HUES64 (cell line): ENCODE results near the gene COL13A1.

ENCODE experiments used
- H3K27ac ChIP-seq: 2 replicates; pipeline ENCODE4 v1.7.0; 2013; ENCODE audit warnings: low read depth, low read length, inconsistent platforms
- H3K27me3 ChIP-seq: 2 replicates; pipeline ENCODE4 v1.6.1; 2013; ENCODE audit warnings: mild to moderate bottlenecking, low read length; ENCODE audit not compliant: insufficient read depth
- H3K36me3 ChIP-seq: 2 replicates; pipeline ENCODE4 v1.6.1; 2013; ENCODE audit warnings: mild to moderate bottlenecking, low read length; ENCODE audit not compliant: insufficient read depth
- H3K4me1 ChIP-seq: 2 replicates; pipeline ENCODE4 v1.6.1; 2013; ENCODE audit warnings: mild to moderate bottlenecking, low read length, moderate library complexity; ENCODE audit not compliant: insufficient read depth
- H3K4me3 ChIP-seq: 2 replicates; pipeline ENCODE4 v1.5.1; 2013; ENCODE audit warnings: mild to moderate bottlenecking, low read length, moderate library complexity
- H3K9ac ChIP-seq: 2 replicates; pipeline ENCODE4 v1.6.1; 2013; ENCODE audit warnings: mild to moderate bottlenecking, low read depth, low read length
- H3K9me3 ChIP-seq: 2 replicates; pipeline ENCODE4 v1.6.1; 2013; ENCODE audit warnings: low read depth, low read length; ENCODE audit not compliant: insufficient read depth
- WGBS: fragments of 150-250, 120-280 bp; methylation state at CpG from one replicate; pipeline ENCODE4 v1.1.7; 2013; ENCODE audit warnings: missing lambda C conversion rate; 5-methylcytosine and 5-hydroxymethylcytosine counted together

Gene COL13A1

DNA sequence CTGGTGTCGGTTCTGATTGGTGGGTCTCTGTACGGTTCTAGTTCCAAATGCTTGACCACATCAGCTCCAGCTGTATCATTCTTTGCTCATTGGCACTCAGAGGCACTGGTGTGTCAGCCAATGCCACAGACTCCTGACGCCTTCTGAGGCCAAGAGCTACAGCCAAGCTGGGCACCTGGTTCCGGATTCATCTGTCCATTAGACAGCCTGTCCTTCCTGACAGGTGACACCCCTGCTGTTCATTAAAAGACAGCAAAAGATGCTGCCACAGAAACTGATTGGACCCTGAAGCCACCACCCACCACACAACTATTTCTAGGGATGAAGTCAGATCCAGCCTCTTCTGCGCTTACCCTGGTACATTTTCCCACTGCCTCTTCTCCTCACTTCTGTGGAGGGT, 35.6 kb downstream of the COL13A1 start:
- no peaks in the 10 kb centered on the region for H3K27me3 ChIP-seq
- no peak overlapping the region for H3K4me3 ChIP-seq
- WGBS: 96% methylated on average over 5 of the region's 5 CpGs

DNA sequence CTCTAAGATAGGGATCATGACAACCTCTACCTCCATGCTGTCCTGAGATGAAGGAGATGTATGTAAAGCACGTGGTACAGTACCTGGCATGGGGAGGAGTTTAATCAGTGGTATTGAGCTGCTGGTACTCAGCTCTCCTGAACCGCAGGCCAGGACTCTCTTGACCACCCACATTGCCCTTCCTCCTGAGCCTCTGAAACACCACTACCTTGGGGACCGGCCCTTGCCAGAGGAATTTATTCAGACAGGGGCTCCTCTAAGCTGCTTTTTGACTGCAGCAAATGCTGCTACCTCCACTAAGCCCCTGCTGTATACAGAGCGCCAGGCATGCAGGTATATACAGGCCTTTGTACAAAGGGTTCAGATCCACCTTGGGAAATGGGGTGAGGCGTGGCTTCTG, 36.7 kb downstream of the COL13A1 start:
- 88% methylated on average over 4 of the region's 5 CpGs for WGBS
- H3K4me3 ChIP-seq: no peak overlapping the region
- no peaks in the 10 kb centered on the region for H3K27me3 ChIP-seq

More for the DNA sequence above, 35.6 kb downstream of the COL13A1 start:
- Histone ChIP-seq H3K27ac (no peak overlapping the region), H3K36me3 (no peaks in the 10 kb centered on the region), H3K9me3 (no peaks in the 10 kb centered on the region), H3K4me1 (peaks cover 15% of the 10 kb centered on the region), H3K9ac (no peak overlapping the region)

GRCh38 chr10:69838853-69839252, 37.1 kb downstream of the COL13A1 start:
- Histone ChIP-seq H3K4me1 (peaks cover 15% of the 10 kb centered on the region), H3K27ac (no peak overlapping the region), H3K4me3 (no peak overlapping the region), H3K36me3 (no peaks in the 10 kb centered on the region), H3K9me3 (no peaks in the 10 kb centered on the region), H3K9ac (no peak overlapping the region), H3K27me3 (no peaks in the 10 kb centered on the region)
- 72% methylated on average over 11 of the region's 11 CpGs for WGBS

More for the DNA sequence above, 36.7 kb downstream of the COL13A1 start:
- Histone ChIP-seq H3K9ac (no peak overlapping the region), H3K4me1 (peaks cover 15% of the 10 kb centered on the region), H3K36me3 (no peaks in the 10 kb centered on the region), H3K9me3 (no peaks in the 10 kb centered on the region), H3K27ac (no peak overlapping the region)

- H3K9ac ChIP-seq: no peak overlapping the region
- no peak overlapping the region for H3K27ac ChIP-seq
- WGBS: 78% methylated on average over 17 of the region's 17 CpGs
- no peaks in the 10 kb centered on the region for H3K27me3 ChIP-seq
- H3K9me3 ChIP-seq: no peaks in the 10 kb centered on the region
- H3K4me1 ChIP-seq: peaks cover 23% of the 10 kb centered on the region
- no peaks in the 10 kb centered on the region for H3K36me3 ChIP-seq
- H3K4me3 ChIP-seq: no peak overlapping the region
These were observed 38.1 kb downstream of the COL13A1 start for GRCh38 chr10:69839696-69840345.

- WGBS: 87% methylated on average over 9 of the region's 9 CpGs
- Histone ChIP-seq H3K9me3 (no peaks in the 10 kb centered on the region), H3K4me1 (peaks cover 28% of the 10 kb centered on the region), H3K27ac (no peak overlapping the region), H3K27me3 (no peaks in the 10 kb centered on the region), H3K36me3 (no peaks in the 10 kb centered on the region), H3K9ac (no peak overlapping the region), H3K4me3 (no peak overlapping the region)
These were observed 39.1 kb downstream of the COL13A1 start for GRCh38 chr10:69840773-69841172.

- 83% methylated on average over 8 of the region's 8 CpGs for WGBS
- no peaks in the 10 kb centered on the region for H3K27me3 ChIP-seq
- no peak overlapping the region for H3K27ac ChIP-seq
- H3K4me1 ChIP-seq: peaks cover 39% of the 10 kb centered on the region
- no peaks in the 10 kb centered on the region for H3K36me3 ChIP-seq
- H3K4me3 ChIP-seq: no peak overlapping the region
- H3K9ac ChIP-seq: no peak overlapping the region
- H3K9me3 ChIP-seq: no peaks in the 10 kb centered on the region
These were observed 40.3 kb downstream of the COL13A1 start for GRCh38 chr10:69842020-69842419.

DNA sequence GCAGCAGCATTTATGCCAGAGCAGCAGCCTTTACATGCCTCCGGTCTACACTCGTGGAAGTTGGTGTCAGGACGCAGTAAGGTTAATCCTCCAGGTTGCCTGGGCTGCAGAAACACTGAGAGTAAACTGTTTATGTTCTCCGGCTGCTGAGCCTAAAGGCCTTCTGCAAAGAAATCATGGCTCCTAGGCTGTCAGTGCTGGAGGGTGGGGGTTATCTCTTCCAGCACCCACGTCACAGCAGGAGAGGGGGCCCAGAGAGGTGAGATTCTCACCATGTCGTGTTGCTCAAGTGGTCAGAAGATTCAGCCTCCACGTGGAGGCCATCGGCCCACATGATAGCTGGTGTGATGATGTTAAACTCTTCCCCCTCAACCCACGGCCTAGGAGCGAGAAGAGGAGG, 41.2 kb downstream of the COL13A1 start:
- Histone ChIP-seq H3K4me1 (peaks cover 48% of the 10 kb centered on the region), H3K4me3 (no peak overlapping the region), H3K27me3 (no peaks in the 10 kb centered on the region), H3K27ac (no peak overlapping the region), H3K9ac (no peak overlapping the region), H3K36me3 (no peaks in the 10 kb centered on the region), H3K9me3 (no peaks in the 10 kb centered on the region)
- 86% methylated on average over 10 of the region's 10 CpGs for WGBS

GRCh38 chr10:69843923-69844322, 42.2 kb downstream of the COL13A1 start:
- no peaks in the 10 kb centered on the region for H3K36me3 ChIP-seq
- H3K27ac ChIP-seq: no peak overlapping the region
- 85% methylated on average over 6 of the region's 6 CpGs for WGBS
- no peaks in the 10 kb centered on the region for H3K9me3 ChIP-seq
- H3K4me3 ChIP-seq: no peak overlapping the region
- no peak overlapping the region for H3K9ac ChIP-seq
- peaks cover 52% of the 10 kb centered on the region for H3K4me1 ChIP-seq
- no peaks in the 10 kb centered on the region for H3K27me3 ChIP-seq

GRCh38 chr10:69844698-69845097, 43.0 kb downstream of the COL13A1 start:
- no peaks in the 10 kb centered on the region for H3K27me3 ChIP-seq
- H3K9ac ChIP-seq: no peak overlapping the region
- WGBS: 57% methylated on average over 2 of the region's 2 CpGs
- H3K27ac ChIP-seq: no peak overlapping the region
- no peaks in the 10 kb centered on the region for H3K36me3 ChIP-seq
- H3K9me3 ChIP-seq: no peaks in the 10 kb centered on the region
- H3K4me1 ChIP-seq: peaks cover 53% of the 10 kb centered on the region
- no peak overlapping the region for H3K4me3 ChIP-seq

GRCh38 chr10:69845574-69846292, 44.0 kb downstream of the COL13A1 start:
- Histone ChIP-seq H3K9me3 (no peaks in the 10 kb centered on the region), H3K36me3 (no peaks in the 10 kb centered on the region), H3K4me3 (no peak overlapping the region), H3K27ac (no peak overlapping the region), H3K27me3 (no peaks in the 10 kb centered on the region), H3K9ac (no peak overlapping the region), H3K4me1 (peaks cover 49% of the 10 kb centered on the region)
- 57% methylated on average over 6 of the region's 6 CpGs for WGBS

DNA sequence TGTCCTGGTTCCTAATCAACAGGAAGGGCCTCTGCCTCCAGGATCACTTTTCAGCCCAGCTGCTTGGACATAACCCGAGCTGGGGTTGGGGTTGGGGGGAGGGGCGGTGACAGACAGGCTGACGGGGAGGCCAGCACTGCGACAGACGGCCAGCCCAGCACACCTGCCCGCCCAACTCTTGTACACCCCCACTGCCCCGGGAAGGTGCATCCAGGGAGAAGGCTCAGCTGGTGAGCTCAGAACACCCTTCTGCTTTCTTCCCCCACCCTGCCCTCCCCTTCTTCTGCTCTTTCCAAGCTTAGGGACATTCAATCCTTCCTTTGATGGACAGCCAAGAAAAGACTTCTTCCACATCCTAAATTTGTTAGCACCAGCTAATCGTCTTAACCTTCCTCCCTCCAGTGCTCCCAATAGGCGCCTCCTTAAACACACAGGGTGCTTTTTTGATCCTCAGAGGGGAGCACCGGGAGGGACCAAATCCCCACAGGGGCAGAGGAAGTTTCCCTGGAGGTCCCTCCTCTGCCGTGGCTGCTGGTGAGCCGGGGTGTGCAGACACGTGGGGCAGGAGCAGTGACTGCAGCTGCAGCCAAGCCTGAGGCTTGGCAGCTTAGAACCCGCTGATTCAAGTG, 44.7 kb downstream of the COL13A1 start:
- no peak overlapping the region for H3K9ac ChIP-seq
- H3K27ac ChIP-seq: no peak overlapping the region
- no peaks in the 10 kb centered on the region for H3K36me3 ChIP-seq
- 29% methylated on average over 13 of the region's 14 CpGs for WGBS
- H3K27me3 ChIP-seq: no peaks in the 10 kb centered on the region
- H3K9me3 ChIP-seq: no peaks in the 10 kb centered on the region
- H3K4me1 ChIP-seq: peaks cover 50% of the 10 kb centered on the region
- H3K4me3 ChIP-seq: no peak overlapping the region
